Measurements from ENCODE around the gene NDE1.

Gene NDE1

DNA sequence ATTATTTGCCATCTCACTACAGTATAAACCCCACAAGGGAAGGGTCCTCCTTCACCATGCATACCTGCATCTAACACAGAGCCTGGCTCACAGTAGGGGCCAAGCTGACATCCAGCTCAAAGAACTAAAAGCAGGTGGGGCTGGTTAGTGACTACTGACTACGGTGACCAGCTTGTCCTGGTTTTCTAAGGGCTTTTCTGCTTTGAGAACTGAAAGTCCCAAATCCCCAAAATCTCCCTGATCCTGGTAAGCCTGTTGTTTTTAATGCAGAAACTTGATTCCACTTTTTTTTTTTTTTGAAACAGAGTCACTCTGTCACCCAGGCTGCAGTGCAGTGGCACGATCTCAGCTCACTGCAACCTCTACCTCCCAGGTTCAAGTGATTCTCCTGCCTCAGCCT, 89.4 kb downstream of the NDE1 start:
- 87 to 100% methylated on average over 1 of the region's 2 CpGs for WGBS, 2 experiments (ENCODE audit: insufficient coverage in 2 of 2)
- H3K27ac ChIP-seq (ENCODE audit: low read depth, low read length, severe bottlenecking) = no peak overlapping the region
- no peaks in the 10 kb centered on the region for H3K9me3 ChIP-seq (ENCODE audit: control insufficient read depth, low read length)
- no peak overlapping the region for H3K4me3 ChIP-seq (ENCODE audit: extremely low read depth, insufficient read depth, low read length, poor library complexity, severe bottlenecking)
- H3K4me1 ChIP-seq (ENCODE audit: control insufficient read depth, insufficient read depth, low read length, poor library complexity, severe bottlenecking) = no peaks in the 10 kb centered on the region
- H3K36me3 ChIP-seq (ENCODE audit: control insufficient read depth, insufficient read depth, low read length) = no peaks in the 10 kb centered on the region

GRCh38 chr16:15739950-15740349, 89.9 kb downstream of the NDE1 start:
- no peaks in the 10 kb centered on the region for H3K36me3 ChIP-seq (ENCODE audit: control insufficient read depth, insufficient read depth, low read length)
- no peak overlapping the region for H3K27ac ChIP-seq (ENCODE audit: low read depth, low read length, severe bottlenecking)
- no peaks in the 10 kb centered on the region for H3K4me1 ChIP-seq (ENCODE audit: control insufficient read depth, insufficient read depth, low read length, poor library complexity, severe bottlenecking)
- 88 to 91% methylated on average over 5 of the region's 6 CpGs for WGBS, 2 experiments (ENCODE audit: insufficient coverage in 2 of 2)
- H3K4me3 ChIP-seq (ENCODE audit: extremely low read depth, insufficient read depth, low read length, poor library complexity, severe bottlenecking) = no peak overlapping the region
- H3K9me3 ChIP-seq (ENCODE audit: control insufficient read depth, low read length) = no peaks in the 10 kb centered on the region

DNA sequence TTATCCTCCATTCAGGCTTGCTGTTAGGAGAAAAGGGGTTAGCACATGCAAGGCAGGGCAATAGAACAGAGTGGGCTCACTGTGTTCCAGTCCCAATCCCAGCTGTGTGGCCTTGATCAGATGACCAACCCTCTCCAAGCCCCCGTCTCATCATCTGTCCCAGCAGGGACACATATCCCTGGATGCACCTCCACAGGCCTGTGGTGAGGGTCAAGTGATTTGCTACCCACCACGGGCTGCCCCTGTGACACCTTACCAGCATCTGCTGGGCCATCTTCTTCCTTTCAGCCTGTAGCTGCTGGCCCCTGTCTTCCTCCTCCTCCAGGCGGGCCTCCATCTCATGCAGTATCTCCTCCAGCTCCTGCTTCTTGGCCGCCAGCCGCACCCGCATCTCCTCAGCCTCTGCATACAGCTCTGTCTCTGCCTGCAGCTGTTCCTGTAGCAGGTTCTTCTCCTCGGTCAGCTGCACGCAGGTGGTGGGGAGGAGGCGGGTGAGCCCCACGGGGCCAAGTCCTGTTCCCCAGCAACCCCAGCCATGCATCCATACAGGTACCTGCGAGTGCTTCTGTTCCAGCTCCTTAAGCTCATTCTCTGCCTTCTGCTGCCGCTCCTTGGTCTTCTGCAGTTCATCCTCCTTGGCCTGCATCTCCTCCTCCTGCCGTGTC, 91.3 kb downstream of the NDE1 start:
- H3K9me3 ChIP-seq (ENCODE audit: control insufficient read depth, low read length) = no peaks in the 10 kb centered on the region
- no peak overlapping the region for H3K4me3 ChIP-seq (ENCODE audit: extremely low read depth, insufficient read depth, low read length, poor library complexity, severe bottlenecking)
- WGBS, 2 experiments (ENCODE audit: insufficient coverage in 2 of 2) = 90 to 95% methylated on average over 10 to 12 of the region's 13 CpGs
- H3K4me1 ChIP-seq (ENCODE audit: control insufficient read depth, insufficient read depth, low read length, poor library complexity, severe bottlenecking) = no peaks in the 10 kb centered on the region
- no peak overlapping the region for H3K27ac ChIP-seq (ENCODE audit: low read depth, low read length, severe bottlenecking)
- H3K36me3 ChIP-seq (ENCODE audit: control insufficient read depth, insufficient read depth, low read length) = no peaks in the 10 kb centered on the region

DNA sequence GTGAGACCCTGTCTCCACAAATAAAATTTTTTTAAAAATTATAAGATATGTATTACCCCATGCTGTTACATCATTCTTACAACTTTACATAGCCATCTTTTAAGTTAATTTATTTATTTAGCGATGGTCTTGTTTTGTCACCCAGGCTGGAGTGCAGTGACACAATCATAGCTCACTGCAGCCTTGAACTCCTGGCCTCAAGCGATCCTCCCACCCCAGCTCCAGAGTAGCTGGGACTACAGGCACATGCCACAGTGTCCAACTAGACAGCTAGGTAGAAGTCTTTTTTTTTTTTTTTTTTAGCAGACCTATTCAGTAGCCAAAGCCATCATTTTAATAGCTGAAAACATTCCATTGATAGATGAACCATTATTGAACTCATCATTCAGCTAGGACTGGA, 92.7 kb downstream of the NDE1 start:
- Histone ChIP-seq H3K4me1 (ENCODE audit: control insufficient read depth, insufficient read depth, low read length, poor library complexity, severe bottlenecking) (no peaks in the 10 kb centered on the region), H3K4me3 (ENCODE audit: extremely low read depth, insufficient read depth, low read length, poor library complexity, severe bottlenecking) (no peak overlapping the region), H3K9me3 (ENCODE audit: control insufficient read depth, low read length) (no peaks in the 10 kb centered on the region), H3K27ac (ENCODE audit: low read depth, low read length, severe bottlenecking) (no peak overlapping the region), H3K36me3 (ENCODE audit: control insufficient read depth, insufficient read depth, low read length) (no peaks in the 10 kb centered on the region)
- WGBS, 2 experiments (ENCODE audit: insufficient coverage in 2 of 2) = 100% methylated on average over 1 of the region's 2 CpGs

DNA sequence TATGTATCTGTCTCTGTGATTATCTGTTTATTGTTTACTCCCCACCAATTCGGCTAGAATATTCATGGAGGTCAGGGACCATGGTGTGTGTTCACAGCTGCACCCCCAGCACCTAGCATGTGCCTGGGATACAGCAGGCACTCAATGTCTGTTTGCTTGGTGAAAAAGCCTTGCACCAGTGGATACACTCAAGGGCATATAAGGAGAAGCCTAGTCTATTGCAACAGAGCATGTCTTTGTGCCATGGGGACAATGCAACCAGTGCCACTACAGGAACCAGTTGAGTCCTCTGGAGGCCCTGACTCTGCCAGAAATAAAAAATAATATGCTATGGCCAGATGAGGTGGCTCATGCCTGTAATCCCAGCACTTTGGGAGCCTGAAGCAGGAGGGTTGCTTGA, 93.6 kb downstream of the NDE1 start:
- no peaks in the 10 kb centered on the region for H3K36me3 ChIP-seq (ENCODE audit: control insufficient read depth, insufficient read depth, low read length)
- H3K9me3 ChIP-seq (ENCODE audit: control insufficient read depth, low read length) = no peaks in the 10 kb centered on the region
- H3K4me3 ChIP-seq (ENCODE audit: extremely low read depth, insufficient read depth, low read length, poor library complexity, severe bottlenecking) = no peak overlapping the region
- no peaks in the 10 kb centered on the region for H3K4me1 ChIP-seq (ENCODE audit: control insufficient read depth, insufficient read depth, low read length, poor library complexity, severe bottlenecking)
- no peak overlapping the region for H3K27ac ChIP-seq (ENCODE audit: low read depth, low read length, severe bottlenecking)
- 86% methylated on average over 1 of the region's 1 CpG; no CpG with 5 or more reads in 1 of the 2 experiments for WGBS, 2 experiments (ENCODE audit: insufficient coverage in 2 of 2)

DNA sequence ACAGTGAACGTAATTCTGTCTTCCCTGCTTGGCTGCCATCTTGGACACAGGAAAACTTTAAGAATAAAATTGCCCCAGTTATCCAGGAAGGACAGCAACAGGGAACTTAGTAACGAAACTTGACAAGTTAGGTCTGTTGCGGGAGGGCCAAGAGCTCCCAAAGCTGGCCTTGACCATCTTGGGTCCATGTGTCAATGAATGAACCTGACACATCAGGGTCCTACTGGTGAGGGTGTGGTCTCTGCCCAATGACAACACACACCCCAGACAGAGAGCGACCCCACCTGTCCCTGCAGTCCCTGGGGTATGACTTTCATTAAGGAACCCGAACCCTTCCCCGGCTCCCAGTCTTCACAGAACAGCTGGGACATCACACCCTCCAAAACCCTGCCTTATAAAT, 96.3 kb downstream of the NDE1 start:
- no peak overlapping the region for H3K4me3 ChIP-seq (ENCODE audit: extremely low read depth, insufficient read depth, low read length, poor library complexity, severe bottlenecking)
- no peak overlapping the region for H3K27ac ChIP-seq (ENCODE audit: low read depth, low read length, severe bottlenecking)
- no peaks in the 10 kb centered on the region for H3K36me3 ChIP-seq (ENCODE audit: control insufficient read depth, insufficient read depth, low read length)
- 98 to 99% methylated on average over 5 of the region's 6 CpGs for WGBS, 2 experiments (ENCODE audit: insufficient coverage in 2 of 2)
- no peaks in the 10 kb centered on the region for H3K9me3 ChIP-seq (ENCODE audit: control insufficient read depth, low read length)
- H3K4me1 ChIP-seq (ENCODE audit: control insufficient read depth, insufficient read depth, low read length, poor library complexity, severe bottlenecking) = no peaks in the 10 kb centered on the region

DNA sequence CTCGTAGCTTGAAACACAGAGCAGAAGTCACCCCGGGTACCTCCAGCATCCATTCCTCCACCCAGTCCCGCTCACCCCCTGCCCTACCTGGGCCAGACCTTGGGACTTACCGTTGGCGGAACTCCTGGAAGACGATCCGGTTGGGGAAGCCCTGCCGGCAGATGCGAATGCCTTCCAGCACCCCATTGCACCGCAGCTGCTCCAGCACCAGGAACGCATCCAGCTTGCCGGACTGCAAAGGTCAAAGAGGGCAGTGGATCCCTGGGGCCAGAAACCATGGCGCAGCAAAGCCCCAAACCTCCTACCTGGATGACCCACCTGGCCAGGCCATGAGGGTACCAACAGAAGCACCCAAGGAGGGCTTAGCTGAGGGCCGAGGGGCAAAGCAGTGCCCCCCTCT, 97.9 kb downstream of the NDE1 start:
- H3K27ac ChIP-seq (ENCODE audit: low read depth, low read length, severe bottlenecking) = no peak overlapping the region
- H3K9me3 ChIP-seq (ENCODE audit: control insufficient read depth, low read length) = no peaks in the 10 kb centered on the region
- 89 to 91% methylated on average over 8 to 12 of the region's 14 CpGs for WGBS, 2 experiments (ENCODE audit: insufficient coverage in 2 of 2)
- H3K4me1 ChIP-seq (ENCODE audit: control insufficient read depth, insufficient read depth, low read length, poor library complexity, severe bottlenecking) = no peaks in the 10 kb centered on the region
- H3K4me3 ChIP-seq (ENCODE audit: extremely low read depth, insufficient read depth, low read length, poor library complexity, severe bottlenecking) = no peak overlapping the region
- no peaks in the 10 kb centered on the region for H3K36me3 ChIP-seq (ENCODE audit: control insufficient read depth, insufficient read depth, low read length)

- no peaks in the 10 kb centered on the region for H3K36me3 ChIP-seq (ENCODE audit: control insufficient read depth, insufficient read depth, low read length)
- no peak overlapping the region for H3K4me3 ChIP-seq (ENCODE audit: extremely low read depth, insufficient read depth, low read length, poor library complexity, severe bottlenecking)
- 86 to 100% methylated on average over 2 of the region's 2 CpGs for WGBS, 2 experiments (ENCODE audit: insufficient coverage in 2 of 2)
- no peak overlapping the region for H3K27ac ChIP-seq (ENCODE audit: low read depth, low read length, severe bottlenecking)
- H3K4me1 ChIP-seq (ENCODE audit: control insufficient read depth, insufficient read depth, low read length, poor library complexity, severe bottlenecking) = no peaks in the 10 kb centered on the region
- H3K9me3 ChIP-seq (ENCODE audit: control insufficient read depth, low read length) = no peaks in the 10 kb centered on the region
Observed at GRCh38 chr16:15748654-15749053, 98.6 kb downstream of the NDE1 start.

DNA sequence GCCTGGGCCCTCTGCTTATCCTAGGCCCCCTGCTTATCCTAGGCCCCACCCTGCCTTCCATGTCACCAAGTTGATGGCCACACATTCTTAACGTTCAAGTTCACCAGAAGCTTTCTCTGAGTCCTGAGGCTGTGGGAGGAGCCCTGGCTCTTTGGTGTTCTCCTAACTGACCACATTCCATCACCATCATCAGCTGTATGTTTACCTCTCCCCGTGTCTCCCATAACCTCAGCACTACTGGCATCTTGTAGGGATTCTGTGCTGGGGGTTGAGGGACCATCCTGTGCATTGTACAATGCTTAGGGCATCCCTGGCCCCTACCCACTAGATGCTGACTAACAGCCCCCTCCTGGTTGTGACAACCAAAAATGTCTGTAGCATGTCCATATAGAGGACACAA, 99.3 kb downstream of the NDE1 start:
- no peaks in the 10 kb centered on the region for H3K4me1 ChIP-seq (ENCODE audit: control insufficient read depth, insufficient read depth, low read length, poor library complexity, severe bottlenecking)
- H3K36me3 ChIP-seq (ENCODE audit: control insufficient read depth, insufficient read depth, low read length) = no peaks in the 10 kb centered on the region
- no peak overlapping the region for H3K27ac ChIP-seq (ENCODE audit: low read depth, low read length, severe bottlenecking)
- H3K4me3 ChIP-seq (ENCODE audit: extremely low read depth, insufficient read depth, low read length, poor library complexity, severe bottlenecking) = no peak overlapping the region
- WGBS, 2 experiments (ENCODE audit: insufficient coverage in 2 of 2) = 56% methylated on average over 1 of the region's 2 CpGs; no CpG with 5 or more reads in 1 of the 2 experiments
- H3K9me3 ChIP-seq (ENCODE audit: control insufficient read depth, low read length) = no peaks in the 10 kb centered on the region

DNA sequence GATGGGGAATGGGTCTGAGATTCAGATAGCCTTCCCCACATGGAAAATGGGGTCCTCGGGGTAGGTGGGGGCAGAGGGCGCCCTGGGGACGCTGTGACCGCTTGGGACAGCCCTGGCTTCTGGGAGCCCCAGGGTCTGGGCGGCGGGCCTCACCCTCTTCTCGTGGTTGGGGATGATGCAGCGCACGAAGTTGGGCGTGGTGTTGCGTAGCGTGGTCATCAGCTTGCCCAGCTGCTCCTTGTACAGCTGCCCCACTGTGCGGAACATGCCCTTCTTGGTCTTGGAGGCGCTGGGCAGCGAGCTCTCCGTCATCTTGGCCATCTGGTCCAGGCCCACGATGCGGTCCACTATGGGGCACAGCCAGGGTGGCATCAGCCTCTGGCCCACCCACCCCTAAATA, 99.9 kb downstream of the NDE1 start:
- Histone ChIP-seq H3K36me3 (ENCODE audit: control insufficient read depth, insufficient read depth, low read length) (no peaks in the 10 kb centered on the region), H3K4me3 (ENCODE audit: extremely low read depth, insufficient read depth, low read length, poor library complexity, severe bottlenecking) (no peak overlapping the region), H3K27ac (ENCODE audit: low read depth, low read length, severe bottlenecking) (no peak overlapping the region), H3K9me3 (ENCODE audit: control insufficient read depth, low read length) (no peaks in the 10 kb centered on the region), H3K4me1 (ENCODE audit: control insufficient read depth, insufficient read depth, low read length, poor library complexity, severe bottlenecking) (no peaks in the 10 kb centered on the region)
- WGBS, 2 experiments (ENCODE audit: insufficient coverage in 2 of 2) = 87 to 92% methylated on average over 18 of the region's 18 CpGs

DNA sequence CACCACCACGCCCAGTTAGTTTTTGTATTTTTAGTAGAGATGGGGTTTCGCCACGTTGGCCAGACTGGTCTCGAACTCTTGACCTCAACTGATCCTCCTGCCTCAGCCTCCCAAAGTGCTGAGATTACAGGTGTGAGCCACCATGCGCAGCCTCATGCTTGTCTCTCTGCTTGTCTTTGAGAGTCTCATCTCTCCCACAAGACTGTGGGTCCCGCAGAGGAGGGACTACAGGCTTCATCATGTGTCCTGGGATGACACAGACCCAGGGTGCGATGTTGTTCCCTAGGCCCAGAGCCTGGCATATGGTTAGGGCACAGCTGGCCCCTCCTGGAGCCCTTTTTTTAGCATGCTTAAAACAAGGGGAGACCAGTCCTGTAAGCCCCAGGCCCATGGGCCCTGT, 101.9 kb downstream of the NDE1 start:
- Histone ChIP-seq H3K9me3 (ENCODE audit: control insufficient read depth, low read length) (no peaks in the 10 kb centered on the region), H3K36me3 (ENCODE audit: control insufficient read depth, insufficient read depth, low read length) (no peaks in the 10 kb centered on the region), H3K4me1 (ENCODE audit: control insufficient read depth, insufficient read depth, low read length, poor library complexity, severe bottlenecking) (no peaks in the 10 kb centered on the region), H3K27ac (ENCODE audit: low read depth, low read length, severe bottlenecking) (no peak overlapping the region), H3K4me3 (ENCODE audit: extremely low read depth, insufficient read depth, low read length, poor library complexity, severe bottlenecking) (no peak overlapping the region)
- WGBS, 2 experiments (ENCODE audit: insufficient coverage in 2 of 2) = 86 to 95% methylated on average over 6 of the region's 7 CpGs

Measured in mesodermal cell (in vitro differentiated cells).